SK-N-SH (cell line): ENCODE measurements around the gene ZNF785. TPM values are rescaled to one million over a fixed set of nuclear protein-coding genes. Genes with fewer than 3 reads are reported as not detected.

Experiments
- CTCF ChIA-PET: fragments of 300-600, 350-600 bp; formaldehyde crosslinking; extraction: SDS; loops from one replicate; lab custom pipeline; 2021; lab: Yijun Ruan, JAX
- POLR2A ChIA-PET: fragments of 350-600 bp; sonication (Branson Sonifier 250); formaldehyde crosslinking; extraction: SDS; loops from one replicate; lab custom pipeline; 2020; ENCODE audit warnings: antibody characterized with exemption, inconsistent platforms; lab: Yijun Ruan, JAX
- DNase-seq: peaks from one replicate; pipeline ENCODE4 v3.0.0; 2012
- H2AFZ ChIP-seq: fragments of 200-600 bp; sonication (generic); 2 replicates; pipeline ENCODE4 v1.8.1; 2016; ENCODE audit warnings: antibody characterized with exemption, mild to moderate bottlenecking, low read depth
- H3F3A ChIP-seq: fragments of 200-600 bp; sonication (generic); replicated peaks from 2 replicates; pipeline ENCODE3; 2016; ENCODE audit warnings: antibody characterized with exemption, mild to moderate bottlenecking; ENCODE audit not compliant: insufficient read depth
- H3K27ac ChIP-seq, 2 experiments: fragments of 200-500 bp in 1 of 2; fragments of 200-600 bp in 1 of 2; sonication (Bioruptor generic) in 1 of 2; sonication (generic), shearing (Covaris generic) in 1 of 2; 2 replicates each; pipeline versions ENCODE4 v1.5.1 to v1.6.1; 2014 to 2016; ENCODE audit warnings: low read depth in 2 of 2, inconsistent platforms in 1 of 2, low read length in 1 of 2, mild to moderate bottlenecking in 1 of 2, mixed read lengths in 1 of 2
- H3K27me3 ChIP-seq: fragments of 200-600 bp; sonication (generic), shearing (Covaris generic); 2 replicates; pipeline ENCODE4 v1.6.1; 2016; ENCODE audit warnings: mixed run types; ENCODE audit not compliant: insufficient read depth
- H3K36me3 ChIP-seq, 2 experiments: fragments of 200-500 bp in 1 of 2; fragments of 200-600 bp in 1 of 2; sonication (Bioruptor generic) in 1 of 2; sonication (generic) in 1 of 2; replicated peaks in 1 of 2; 2 replicates each; pipeline versions ENCODE3 to v1.5.1; 2014 to 2016; ENCODE audit warnings: low read length in 1 of 2, mild to moderate bottlenecking in 1 of 2; ENCODE audit not compliant: insufficient read depth in 2 of 2, control insufficient read depth in 1 of 2
- H3K4me1 ChIP-seq, 2 experiments: fragments of 200-500 bp in 1 of 2; fragments of 200-600 bp in 1 of 2; sonication (Bioruptor generic) in 1 of 2; sonication (generic), shearing (Covaris generic) in 1 of 2; 2 replicates each; pipeline versions ENCODE4 v1.5.1 to v1.6.1; 2014 to 2016; ENCODE audit warnings: low read depth in 1 of 2, low read length in 1 of 2, mixed run types in 1 of 2; ENCODE audit not compliant: insufficient read depth in 2 of 2, control insufficient read depth in 1 of 2
- H3K4me2 ChIP-seq: fragments of 200-600 bp; sonication (generic), shearing (Covaris generic); 2 replicates; pipeline ENCODE4 v1.6.1; 2017; ENCODE audit warnings: mixed run types
- H3K4me3 ChIP-seq, 2 experiments: fragments of 200-500 bp in 1 of 2; fragments of 200-600 bp in 1 of 2; sonication (Bioruptor generic) in 1 of 2; sonication (generic), shearing (Covaris generic) in 1 of 2; 2 replicates each; pipeline versions ENCODE4 v1.5.1 to v1.8.1; 2014 to 2016; ENCODE audit warnings: low read depth in 2 of 2, inconsistent platforms in 1 of 2, low read length in 1 of 2, mild to moderate bottlenecking in 1 of 2, mixed read lengths in 1 of 2, moderate library complexity in 1 of 2
- H3K79me2 ChIP-seq: fragments of 200-600 bp; sonication (generic); 2 replicates; pipeline ENCODE4 v1.8.1; 2017; ENCODE audit warnings: mild to moderate bottlenecking; ENCODE audit not compliant: insufficient read depth
- H3K9ac ChIP-seq: fragments of 200-600 bp; sonication (generic); 2 replicates; pipeline ENCODE4 v1.6.1; 2017; ENCODE audit warnings: mixed run types
- H3K9me2 ChIP-seq: fragments of 200-600 bp; sonication (generic); 2 replicates; pipeline ENCODE4 v1.6.1; 2017; ENCODE audit warnings: mixed run types
- H3K9me3 ChIP-seq: fragments of 200-600 bp; sonication (generic); 2 replicates; pipeline ENCODE4 v1.6.1; 2017; ENCODE audit warnings: mixed run types, mild to moderate bottlenecking, moderate library complexity
- H4K20me1 ChIP-seq: fragments of 200-600 bp; sonication (generic); 2 replicates; pipeline ENCODE4 v1.6.1; 2017; ENCODE audit warnings: mild to moderate bottlenecking, mixed run types; ENCODE audit not compliant: insufficient read depth
- CHD2 ChIP-seq: fragments of 150-350 bp; IDR thresholded peaks from 2 replicates; pipeline ENCODE4 v1.6.1; 2018; ENCODE audit warnings: low read length; ENCODE audit not compliant: partially characterized antibody
- ELF1 ChIP-seq: IDR thresholded peaks from 2 replicates; pipeline ENCODE4 v1.4.0; 2012
- EZH2phosphoT487 ChIP-seq: fragments of 200-600 bp; sonication (generic); IDR thresholded peaks from 2 replicates; pipeline ENCODE4 v1.6.1; 2017; ENCODE audit warnings: low read depth, mixed run types, mild to moderate bottlenecking, antibody characterized with exemption, moderate library complexity, borderline replicate concordance
- FOSL2 ChIP-seq: IDR thresholded peaks from 2 replicates; pipeline ENCODE4 v1.4.0; 2012; ENCODE audit warnings: low read depth, mild to moderate bottlenecking, moderate library complexity, borderline replicate concordance
- GABPA ChIP-seq: IDR thresholded peaks from 2 replicates; pipeline ENCODE4 v1.4.0; 2012; ENCODE audit warnings: low read depth, mild to moderate bottlenecking
- GATA2 ChIP-seq: sonication (generic); formaldehyde crosslinking; IDR thresholded peaks from 2 replicates; pipeline ENCODE4 v1.5.0; 2020; ENCODE audit warnings: mild to moderate bottlenecking, missing genetic modification reagents
- JUND ChIP-seq: IDR thresholded peaks from 2 replicates; pipeline ENCODE4 v1.4.0; 2012
- NFIC ChIP-seq: IDR thresholded peaks from 2 replicates; pipeline ENCODE4 v1.4.0; 2012; ENCODE audit warnings: borderline replicate concordance
- RXRA ChIP-seq: IDR thresholded peaks from 2 replicates; pipeline ENCODE4 v1.4.0; 2012; ENCODE audit warnings: low read depth, mild to moderate bottlenecking, borderline replicate concordance
- SMC3 ChIP-seq: IDR thresholded peaks from 2 replicates; pipeline ENCODE4 v1.6.1; 2012; ENCODE audit warnings: low read depth, low read length, improper control_type of control experiment
- TAF1 ChIP-seq: IDR thresholded peaks from 2 replicates; pipeline ENCODE4 v1.6.1; 2012; ENCODE audit warnings: low read depth, mild to moderate bottlenecking, low read length, moderate library complexity, borderline replicate concordance
- YY1 ChIP-seq: IDR thresholded peaks from 2 replicates; pipeline ENCODE4 v1.4.0; 2012; ENCODE audit warnings: low read depth, mild to moderate bottlenecking
- WGBS: methylation state at CpG from one replicate; pipeline ENCODE4 v1.1.6; 2017; ENCODE audit warnings: low lambda C conversion rate; 5-methylcytosine and 5-hydroxymethylcytosine counted together
- polyA plus RNA-seq, 3 experiments: library from polyadenylated mRNA; depleted of rRNA; stranded (reverse); fragments of >200 nt; gene quantifications; 2 replicates each; pipeline ENCODE4 v1.2.3, GENCODE V29; 2012
- TF ChIP-seq, protein P1 (sequence below): fragments of 200-600 bp; sonication (generic); IDR thresholded peaks from 2 replicates; pipeline ENCODE4 v1.6.1; 2017; ENCODE audit warnings: antibody characterized with exemption, mild to moderate bottlenecking, moderate library complexity
- TF ChIP-seq, protein P2 (sequence below): IDR thresholded peaks from 2 replicates; pipeline ENCODE4 v1.4.0; 2012; ENCODE audit warnings: low read depth, borderline replicate concordance
- TF ChIP-seq, protein P3 (sequence below): IDR thresholded peaks from 2 replicates; pipeline ENCODE4 v1.4.0; 2012; ENCODE audit warnings: low read depth
- TF ChIP-seq, protein P4 (sequence below): IDR thresholded peaks from 2 replicates; pipeline ENCODE4 v1.4.0; 2012; ENCODE audit warnings: low read depth, borderline replicate concordance

The ZNF785 gene
- polyA plus RNA-seq, 1 of the 3 experiments (the other 2 are of a cell fraction) = 8.8 TPM

DNA sequence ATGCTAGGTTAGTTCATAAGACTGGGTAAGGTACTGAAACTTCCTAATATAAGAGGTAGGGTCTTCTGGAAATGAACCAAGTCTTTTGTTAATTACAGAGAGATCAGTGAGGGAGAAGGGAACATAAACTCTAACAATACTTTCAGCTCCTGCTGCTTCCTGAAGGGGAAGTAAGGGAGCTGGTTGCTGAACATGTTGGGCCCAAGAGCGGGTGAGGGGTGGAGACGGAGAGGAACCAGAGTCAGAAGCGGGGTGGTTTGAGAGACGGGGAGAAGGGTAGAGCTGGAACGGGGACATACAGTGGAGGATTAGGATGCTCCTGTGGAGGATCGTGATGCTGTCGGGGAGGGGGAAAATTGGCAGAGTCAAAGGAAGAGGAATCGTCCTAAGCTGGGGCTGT, 39.4 kb downstream of the ZNF785 start (continued):
- TF ChIP-seq, protein P1, sequence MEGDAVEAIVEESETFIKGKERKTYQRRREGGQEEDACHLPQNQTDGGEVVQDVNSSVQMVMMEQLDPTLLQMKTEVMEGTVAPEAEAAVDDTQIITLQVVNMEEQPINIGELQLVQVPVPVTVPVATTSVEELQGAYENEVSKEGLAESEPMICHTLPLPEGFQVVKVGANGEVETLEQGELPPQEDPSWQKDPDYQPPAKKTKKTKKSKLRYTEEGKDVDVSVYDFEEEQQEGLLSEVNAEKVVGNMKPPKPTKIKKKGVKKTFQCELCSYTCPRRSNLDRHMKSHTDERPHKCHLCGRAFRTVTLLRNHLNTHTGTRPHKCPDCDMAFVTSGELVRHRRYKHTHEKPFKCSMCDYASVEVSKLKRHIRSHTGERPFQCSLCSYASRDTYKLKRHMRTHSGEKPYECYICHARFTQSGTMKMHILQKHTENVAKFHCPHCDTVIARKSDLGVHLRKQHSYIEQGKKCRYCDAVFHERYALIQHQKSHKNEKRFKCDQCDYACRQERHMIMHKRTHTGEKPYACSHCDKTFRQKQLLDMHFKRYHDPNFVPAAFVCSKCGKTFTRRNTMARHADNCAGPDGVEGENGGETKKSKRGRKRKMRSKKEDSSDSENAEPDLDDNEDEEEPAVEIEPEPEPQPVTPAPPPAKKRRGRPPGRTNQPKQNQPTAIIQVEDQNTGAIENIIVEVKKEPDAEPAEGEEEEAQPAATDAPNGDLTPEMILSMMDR = no peak
- TF ChIP-seq CHD2 (no peak), TAF1 (no peak), GATA2 (CRISPR knock-in tag) (no peak), FOSL2 (no peak), EZH2phosphoT487 (no peak), GABPA (no peak)

DNA sequence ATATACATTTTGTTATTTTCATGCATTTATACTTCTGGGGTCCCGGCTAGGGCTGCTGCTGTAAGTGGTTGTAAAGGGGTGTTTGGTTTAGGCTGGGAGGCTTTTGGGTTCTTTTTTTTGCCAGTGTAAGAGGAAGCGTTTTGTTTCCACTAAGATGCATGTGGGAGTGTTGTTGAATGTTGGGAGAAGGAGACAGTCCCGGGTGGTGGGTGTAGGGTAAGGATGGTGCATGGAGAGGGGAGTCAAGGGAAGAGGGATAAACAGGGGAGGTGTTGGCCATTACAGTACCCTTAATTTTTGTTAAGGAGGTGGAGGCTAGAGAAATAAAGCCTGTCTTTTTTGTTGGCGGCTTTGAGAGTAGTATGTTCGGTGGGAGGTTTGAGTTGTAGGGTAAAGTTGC, 42.4 kb downstream of the ZNF785 start:
- Histone ChIP-seq H3F3A (peaks cover 2% of the 10 kb centered on the region), H3K79me2 (no peaks in the 10 kb centered on the region), H3K27ac (no peak overlapping the region), H3K4me2 (no peak overlapping the region), H4K20me1 (no peaks in the 10 kb centered on the region), H3K27me3 (no peaks in the 10 kb centered on the region), H3K9ac (no peak overlapping the region), H3K4me1 (no peaks in the 10 kb centered on the region), H2AFZ (no peak overlapping the region), H3K36me3 (no peaks in the 10 kb centered on the region), H3K9me3 (no peaks in the 10 kb centered on the region), H3K4me3 (no peak overlapping the region), H3K9me2 (no peaks in the 10 kb centered on the region)
- ChIA-PET CTCF (interaction anchor here (1.0 kb wide), 1 partner anchor 14 kb away, joined by 3 read pairs; no protein-coding TSS in a partner anchor), POLR2A (no interaction called here)
- 92% methylated on average over 5 of the region's 5 CpGs for WGBS
- TF ChIP-seq NFIC (no peak), ELF1 (no peak), SMC3 (no peak), JUND (no peak), RXRA (no peak), EZH2phosphoT487 (no peak), YY1 (no peak), FOSL2 (no peak)
- TF ChIP-seq, protein P2, sequence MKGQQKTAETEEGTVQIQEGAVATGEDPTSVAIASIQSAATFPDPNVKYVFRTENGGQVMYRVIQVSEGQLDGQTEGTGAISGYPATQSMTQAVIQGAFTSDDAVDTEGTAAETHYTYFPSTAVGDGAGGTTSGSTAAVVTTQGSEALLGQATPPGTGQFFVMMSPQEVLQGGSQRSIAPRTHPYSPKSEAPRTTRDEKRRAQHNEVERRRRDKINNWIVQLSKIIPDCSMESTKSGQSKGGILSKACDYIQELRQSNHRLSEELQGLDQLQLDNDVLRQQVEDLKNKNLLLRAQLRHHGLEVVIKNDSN = no peak
- TF ChIP-seq, protein P3, sequence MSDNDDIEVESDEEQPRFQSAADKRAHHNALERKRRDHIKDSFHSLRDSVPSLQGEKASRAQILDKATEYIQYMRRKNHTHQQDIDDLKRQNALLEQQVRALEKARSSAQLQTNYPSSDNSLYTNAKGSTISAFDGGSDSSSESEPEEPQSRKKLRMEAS = no peak
- TF ChIP-seq, protein P4, sequence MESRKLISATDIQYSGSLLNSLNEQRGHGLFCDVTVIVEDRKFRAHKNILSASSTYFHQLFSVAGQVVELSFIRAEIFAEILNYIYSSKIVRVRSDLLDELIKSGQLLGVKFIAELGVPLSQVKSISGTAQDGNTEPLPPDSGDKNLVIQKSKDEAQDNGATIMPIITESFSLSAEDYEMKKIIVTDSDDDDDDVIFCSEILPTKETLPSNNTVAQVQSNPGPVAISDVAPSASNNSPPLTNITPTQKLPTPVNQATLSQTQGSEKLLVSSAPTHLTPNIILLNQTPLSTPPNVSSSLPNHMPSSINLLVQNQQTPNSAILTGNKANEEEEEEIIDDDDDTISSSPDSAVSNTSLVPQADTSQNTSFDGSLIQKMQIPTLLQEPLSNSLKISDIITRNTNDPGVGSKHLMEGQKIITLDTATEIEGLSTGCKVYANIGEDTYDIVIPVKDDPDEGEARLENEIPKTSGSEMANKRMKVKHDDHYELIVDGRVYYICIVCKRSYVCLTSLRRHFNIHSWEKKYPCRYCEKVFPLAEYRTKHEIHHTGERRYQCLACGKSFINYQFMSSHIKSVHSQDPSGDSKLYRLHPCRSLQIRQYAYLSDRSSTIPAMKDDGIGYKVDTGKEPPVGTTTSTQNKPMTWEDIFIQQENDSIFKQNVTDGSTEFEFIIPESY = no peak
- no peak for DNase-seq
